ENCODE data around the gene SYT7. TPM values are rescaled to one million over a fixed set of nuclear protein-coding genes. Genes with fewer than 3 reads are reported as not detected.

Gene SYT7
- total and polyA plus RNA-seq, 2 of the 4 experiments (the other 2 are of a cell fraction), result under 0.01 to 0.19 TPM

DNA sequence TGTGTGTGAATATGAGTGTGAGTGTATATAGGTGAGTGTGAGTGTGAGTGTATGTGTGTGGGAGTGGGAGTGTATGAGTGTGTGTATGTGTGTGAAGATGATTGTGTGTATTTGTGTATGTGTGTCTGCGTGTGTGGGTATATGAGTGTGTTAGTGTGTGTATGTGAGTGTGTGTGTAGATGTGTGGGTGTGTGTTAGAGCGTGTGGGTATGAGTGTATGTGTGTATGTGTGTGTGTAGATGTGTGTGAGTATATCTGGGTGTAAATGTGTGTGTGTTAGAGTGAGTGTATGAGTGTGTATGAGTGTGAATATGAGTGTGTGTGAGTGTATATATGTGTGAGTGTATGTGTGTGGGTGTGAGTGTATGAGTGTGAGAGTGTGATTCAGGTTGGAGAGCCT lies 83.4 kb downstream of the SYT7 start:
- Histone ChIP-seq H3K4ac (ENCODE audit: low read depth, low read length) (no peak overlapping the region), H3K4me2 (ENCODE audit: low read depth, low read length) (no peak overlapping the region), H2AK5ac (ENCODE audit: low read depth, low read length) (no peak overlapping the region), H3K27ac (ENCODE audit: insufficient read depth, low read length) (no peak overlapping the region), H3K14ac (replicated peaks; ENCODE audit: low read depth, low read length) (no peak overlapping the region), H2AFZ (replicated peaks; ENCODE audit: low read length, poor library complexity) (no peak overlapping the region), H3K9me3 (ENCODE audit: control insufficient read depth, insufficient read depth, low read length) (no peaks in the 10 kb centered on the region), H3K27me3 (ENCODE audit: control insufficient read depth, insufficient read depth, low read length) (peaks cover 25% of the 10 kb centered on the region), H3K23ac (ENCODE audit: low read depth, low read length) (no peak overlapping the region), H3K18ac (ENCODE audit: low read depth, low read length) (no peak overlapping the region), H2BK5ac (ENCODE audit: low read depth, low read length, poor library complexity, severe bottlenecking) (peak overlapping the region; percentile 72), H4K8ac (ENCODE audit: low read depth in 2 of 2, low read length in 2 of 2) (no peak overlapping the region), H4K91ac (ENCODE audit: insufficient read depth, low read depth, low read length) (no peak overlapping the region), H3K4me1 (ENCODE audit: control insufficient read depth, insufficient read depth, low read length) (peaks cover 3% of the 10 kb centered on the region; the same call in 1 of the 2 replicates), H3K56ac (ENCODE audit: extremely low read depth, insufficient read depth, low read length) (no peak overlapping the region), H4K5ac (ENCODE audit: low read depth, low read length) (no peak overlapping the region), H3K79me1 (ENCODE audit: low read depth in 1 of 2, low read length in 2 of 2) (no peaks in the 10 kb centered on the region), H3K9me1 (ENCODE audit: insufficient read depth, low read length) (no peaks in the 10 kb centered on the region), H3K4me3 (ENCODE audit: insufficient read depth, low read depth, low read length) (no peak overlapping the region), H3K36me3 (ENCODE audit: control insufficient read depth, insufficient read depth, low read length) (no peaks in the 10 kb centered on the region), H2BK20ac (ENCODE audit: low read depth, low read length) (no peak overlapping the region), H4K20me1 (ENCODE audit: insufficient read depth, low read length) (no peaks in the 10 kb centered on the region), H2BK120ac (ENCODE audit: low read depth, low read length) (no peak overlapping the region), H2AK9ac (replicated peaks; ENCODE audit: low read depth, low read length, poor library complexity) (no peak overlapping the region), H3K9ac (ENCODE audit: low read depth, low read length) (no peak overlapping the region), H2BK15ac (ENCODE audit: low read depth, low read length) (no peak overlapping the region)
- DNase-seq (no peak), ATAC-seq (ENCODE audit: low read depth) (no peak)
- 95 to 100% methylated on average over 1 to 2 of the region's 2 CpGs for WGBS, 2 experiments (ENCODE audit: extremely low coverage in 2 of 2, insufficient read length in 1 of 2)
- no peak for TF ChIP-seq RFX5 (IDR thresholded peaks at IDR 0.05; ENCODE audit: low read depth, low read length)
- no peak for TF ChIP-seq BHLHE40 (IDR thresholded peaks at IDR 0.05; ENCODE audit: low read depth, low read length)
- no TSS peak for BruUV-seq (replicated peaks)
- in situ Hi-C loops (cut with MboI; ENCODE audit: low sequenced_read_pairs) (no loop called here), dilution Hi-C loops (cut with HindIII; ENCODE audit: low sequenced_read_pairs, unreplicated experiment) (no loop called here), intact Hi-C loops (cut with micrococcal nuclease) (no loop called here)
- ChIA-PET CTCF (no interaction called here), POLR2A (ENCODE audit: unreplicated experiment) (no interaction called here)

Data from IMR-90 (cell line).